Measurements from ENCODE around the gene BPIFA3. TPM values are rescaled to one million over a fixed set of nuclear protein-coding genes. Genes with fewer than 3 reads are reported as not detected.

The BPIFA3 gene
- total RNA-seq, 1 donor from 2014 or later: not detected

DNA sequence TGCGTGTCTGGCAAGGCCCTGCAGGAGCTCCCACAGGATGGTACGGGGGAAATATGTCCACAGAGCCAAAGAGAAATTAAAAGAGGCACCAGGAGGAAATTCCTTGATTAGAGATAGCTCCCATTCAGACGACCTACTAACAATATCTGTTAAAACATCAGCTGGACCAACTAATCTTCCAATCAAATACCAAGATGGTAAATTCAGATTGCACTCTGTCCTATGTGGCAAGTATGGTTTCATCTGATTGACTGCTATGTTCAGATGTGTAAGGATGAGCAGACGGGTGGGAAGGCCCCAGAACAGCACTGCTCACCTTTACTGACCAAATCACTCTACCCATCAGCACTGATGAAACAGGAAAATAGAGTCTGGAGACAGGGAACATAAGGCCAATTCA is 29.7 kb upstream of the BPIFA3 start:
- TF ChIP-seq, protein P1, sequence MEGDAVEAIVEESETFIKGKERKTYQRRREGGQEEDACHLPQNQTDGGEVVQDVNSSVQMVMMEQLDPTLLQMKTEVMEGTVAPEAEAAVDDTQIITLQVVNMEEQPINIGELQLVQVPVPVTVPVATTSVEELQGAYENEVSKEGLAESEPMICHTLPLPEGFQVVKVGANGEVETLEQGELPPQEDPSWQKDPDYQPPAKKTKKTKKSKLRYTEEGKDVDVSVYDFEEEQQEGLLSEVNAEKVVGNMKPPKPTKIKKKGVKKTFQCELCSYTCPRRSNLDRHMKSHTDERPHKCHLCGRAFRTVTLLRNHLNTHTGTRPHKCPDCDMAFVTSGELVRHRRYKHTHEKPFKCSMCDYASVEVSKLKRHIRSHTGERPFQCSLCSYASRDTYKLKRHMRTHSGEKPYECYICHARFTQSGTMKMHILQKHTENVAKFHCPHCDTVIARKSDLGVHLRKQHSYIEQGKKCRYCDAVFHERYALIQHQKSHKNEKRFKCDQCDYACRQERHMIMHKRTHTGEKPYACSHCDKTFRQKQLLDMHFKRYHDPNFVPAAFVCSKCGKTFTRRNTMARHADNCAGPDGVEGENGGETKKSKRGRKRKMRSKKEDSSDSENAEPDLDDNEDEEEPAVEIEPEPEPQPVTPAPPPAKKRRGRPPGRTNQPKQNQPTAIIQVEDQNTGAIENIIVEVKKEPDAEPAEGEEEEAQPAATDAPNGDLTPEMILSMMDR (IDR thresholded peaks at IDR 0.05; ENCODE audit: unreplicated experiment): no peak
- H3K27me3 Mint-ChIP-seq (ENCODE audit: low read depth): peaks cover 20% of the 10 kb centered on the region
- no peak overlapping the region for H3K4me3 Mint-ChIP-seq
- H3K9me3 Mint-ChIP-seq: no peaks in the 10 kb centered on the region
- H3K36me3 Mint-ChIP-seq: no peaks in the 10 kb centered on the region
- DNase-seq (ENCODE audit: low spot score in 2 of 2, unreplicated experiment in 2 of 2): no peak
- H3K4me1 Mint-ChIP-seq: no peaks in the 10 kb centered on the region
- H3K27ac Mint-ChIP-seq: no peak overlapping the region

DNA sequence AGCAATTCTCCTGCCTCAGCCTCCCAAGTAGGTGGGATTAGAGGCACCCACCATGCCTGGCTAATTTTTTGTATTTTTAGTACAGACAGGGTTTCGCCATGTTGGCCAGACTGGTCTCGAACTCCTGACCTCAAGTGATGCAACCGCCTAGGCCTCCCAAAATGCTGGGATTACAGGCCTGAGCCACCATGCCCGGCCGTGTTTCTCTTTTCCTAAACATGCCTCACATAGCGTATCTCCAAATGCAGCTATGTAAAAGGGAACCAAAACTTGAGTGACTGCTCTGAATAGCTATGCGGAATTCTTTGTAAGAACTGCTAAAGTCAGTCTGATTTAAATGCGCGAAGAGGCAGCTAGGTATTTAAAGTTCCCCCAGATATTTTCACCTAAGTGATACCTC is 28.7 kb upstream of the BPIFA3 start:
- peaks cover 22% of the 10 kb centered on the region for H3K27me3 Mint-ChIP-seq (ENCODE audit: low read depth)
- no peaks in the 10 kb centered on the region for H3K36me3 Mint-ChIP-seq
- no peaks in the 10 kb centered on the region for H3K9me3 Mint-ChIP-seq
- no peak overlapping the region for H3K27ac Mint-ChIP-seq
- DNase-seq (ENCODE audit: low spot score in 2 of 2, unreplicated experiment in 2 of 2): no peak
- H3K4me3 Mint-ChIP-seq: no peak overlapping the region
- TF ChIP-seq, protein P1 (IDR thresholded peaks at IDR 0.05; ENCODE audit: unreplicated experiment): no peak
- no peaks in the 10 kb centered on the region for H3K4me1 Mint-ChIP-seq

- H3K27me3 Mint-ChIP-seq (ENCODE audit: low read depth): peaks cover 45% of the 10 kb centered on the region
- H3K9me3 Mint-ChIP-seq: no peaks in the 10 kb centered on the region
- no peaks in the 10 kb centered on the region for H3K36me3 Mint-ChIP-seq
- no peak overlapping the region for H3K4me3 Mint-ChIP-seq
- no peak overlapping the region for H3K27ac Mint-ChIP-seq
- TF ChIP-seq, protein P1 (IDR thresholded peaks at IDR 0.05; ENCODE audit: unreplicated experiment): no peak
- no peaks in the 10 kb centered on the region for H3K4me1 Mint-ChIP-seq
- no peak for DNase-seq (ENCODE audit: low spot score in 2 of 2, unreplicated experiment in 2 of 2)
Measured at GRCh38 chr20:33191484-33191883, 25.7 kb upstream of the BPIFA3 start.

- DNase-seq (ENCODE audit: low spot score in 2 of 2, unreplicated experiment in 2 of 2): no peak
- Mint-ChIP-seq H3K27ac (no peak overlapping the region), H3K27me3 (ENCODE audit: low read depth) (peaks cover 48% of the 10 kb centered on the region), H3K4me1 (no peaks in the 10 kb centered on the region), H3K36me3 (no peaks in the 10 kb centered on the region), H3K4me3 (no peak overlapping the region), H3K9me3 (no peaks in the 10 kb centered on the region)
- TF ChIP-seq, protein P1 (IDR thresholded peaks at IDR 0.05; ENCODE audit: unreplicated experiment): no peak
Measured at GRCh38 chr20:33191955-33192354, 25.2 kb upstream of the BPIFA3 start.

DNA sequence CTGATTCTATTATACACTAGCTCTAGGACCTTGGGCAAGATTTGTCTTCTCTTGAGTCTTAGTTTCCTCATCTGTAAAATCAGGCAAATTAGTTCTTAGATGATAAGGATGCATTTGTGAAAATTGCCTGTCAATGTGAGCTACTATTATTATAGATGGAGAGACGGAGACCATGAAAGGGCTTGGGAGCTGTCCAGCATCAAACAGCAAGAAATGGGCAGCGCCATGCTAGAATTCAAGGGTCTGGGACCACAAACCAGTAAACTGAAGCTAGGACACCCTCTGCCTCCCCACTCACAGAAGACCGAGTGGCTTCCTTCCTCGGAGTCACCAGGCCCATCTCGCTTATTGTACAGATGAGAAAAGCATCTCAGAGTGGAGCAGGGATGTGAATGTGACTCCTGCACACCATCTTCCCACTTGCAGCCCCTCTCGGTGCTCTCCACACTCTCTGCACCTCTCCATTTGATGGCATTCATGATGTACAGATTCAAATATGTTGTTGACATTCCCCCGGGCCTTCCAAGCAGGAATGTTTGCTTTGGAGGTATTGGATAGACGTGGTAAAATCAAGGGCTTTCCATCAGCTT is 24.1 kb upstream of the BPIFA3 start:
- TF ChIP-seq, protein P1 (IDR thresholded peaks at IDR 0.05; ENCODE audit: unreplicated experiment): no peak
- no peaks in the 10 kb centered on the region for H3K36me3 Mint-ChIP-seq
- no peak overlapping the region for H3K4me3 Mint-ChIP-seq
- no peak for DNase-seq (ENCODE audit: low spot score in 2 of 2, unreplicated experiment in 2 of 2)
- H3K9me3 Mint-ChIP-seq: no peaks in the 10 kb centered on the region
- no peak overlapping the region for H3K27ac Mint-ChIP-seq
- no peaks in the 10 kb centered on the region for H3K4me1 Mint-ChIP-seq
- peaks cover 52% of the 10 kb centered on the region for H3K27me3 Mint-ChIP-seq (ENCODE audit: low read depth)

DNA sequence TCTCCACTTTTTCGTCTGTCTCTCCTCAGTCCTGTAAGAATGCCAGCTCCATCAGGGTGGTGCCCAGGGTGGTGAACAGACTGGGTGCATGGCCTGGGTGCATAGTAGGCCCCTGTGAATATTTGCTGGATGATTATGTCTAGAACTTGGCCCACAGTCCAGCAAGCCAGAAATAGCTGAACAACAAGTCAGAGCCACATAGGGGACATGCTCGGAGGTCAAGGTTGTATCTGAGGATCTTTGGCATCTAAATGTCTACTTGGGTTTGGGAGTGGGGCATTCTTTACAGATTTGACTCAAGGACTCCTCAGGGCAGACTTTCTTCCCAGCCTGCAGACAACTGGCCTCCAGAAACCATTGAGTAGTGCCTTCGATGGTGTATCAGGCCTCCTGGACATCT is 18.1 kb upstream of the BPIFA3 start:
- H3K27me3 Mint-ChIP-seq (ENCODE audit: low read depth): peaks cover 71% of the 10 kb centered on the region
- H3K4me1 Mint-ChIP-seq: no peaks in the 10 kb centered on the region
- no peaks in the 10 kb centered on the region for H3K36me3 Mint-ChIP-seq
- DNase-seq (ENCODE audit: low spot score in 2 of 2, unreplicated experiment in 2 of 2): no peak
- no peak overlapping the region for H3K27ac Mint-ChIP-seq
- H3K4me3 Mint-ChIP-seq: no peak overlapping the region
- no peaks in the 10 kb centered on the region for H3K9me3 Mint-ChIP-seq
- TF ChIP-seq, protein P1 (IDR thresholded peaks at IDR 0.05; ENCODE audit: unreplicated experiment): no peak
